DMS53 (cell line): ENCODE measurements around the gene OSBPL8.

ENCODE experiments used
- DNase-seq: peaks from one replicate; lab custom pipeline; 2025; lab: John Stamatoyannopoulos, UW

OSBPL8 gene

DNA sequence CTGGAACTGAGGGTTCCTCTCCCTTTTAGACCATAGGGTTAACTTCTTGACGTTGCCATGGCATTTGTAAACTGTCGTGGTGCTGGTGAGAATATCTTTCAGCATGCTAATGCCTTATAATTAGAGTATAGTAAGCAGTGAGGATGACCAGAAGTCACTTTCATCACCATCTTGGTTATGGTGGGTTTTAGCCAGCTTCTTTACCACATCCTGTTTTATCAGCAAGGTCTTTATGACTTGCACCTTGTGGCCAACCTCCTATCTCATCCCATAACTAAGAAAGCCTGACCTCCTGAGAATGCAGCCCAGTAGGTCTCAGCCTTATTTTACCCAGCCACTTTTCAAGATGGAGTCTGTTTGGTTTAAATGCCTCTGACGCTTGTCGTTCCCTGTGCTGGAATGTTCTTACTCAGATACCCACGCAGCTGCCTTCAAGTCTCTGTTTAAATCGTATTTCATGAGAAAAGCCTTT lies 255.5 kb downstream of the OSBPL8 start:
- DNase-seq, result no peak

- no peak for DNase-seq
These were observed 256.2 kb downstream of the OSBPL8 start for GRCh38 chr12:76303365-76303764.
